NCI-H2196 (cell line): ENCODE data around the gene CRIP1.

ENCODE experiments used
- DNase-seq: peaks from one replicate; lab custom pipeline; 2025; ENCODE audit not compliant: unreplicated experiment; lab: John Stamatoyannopoulos, UW

The CRIP1 gene

GRCh38 chr14:105492031-105492970 is 5.6 kb downstream of the CRIP1 start:
- peak; percentile 38 for DNase-seq

GRCh38 chr14:105492971-105493871 is 6.5 kb downstream of the CRIP1 start:
- no peak for DNase-seq

DNA sequence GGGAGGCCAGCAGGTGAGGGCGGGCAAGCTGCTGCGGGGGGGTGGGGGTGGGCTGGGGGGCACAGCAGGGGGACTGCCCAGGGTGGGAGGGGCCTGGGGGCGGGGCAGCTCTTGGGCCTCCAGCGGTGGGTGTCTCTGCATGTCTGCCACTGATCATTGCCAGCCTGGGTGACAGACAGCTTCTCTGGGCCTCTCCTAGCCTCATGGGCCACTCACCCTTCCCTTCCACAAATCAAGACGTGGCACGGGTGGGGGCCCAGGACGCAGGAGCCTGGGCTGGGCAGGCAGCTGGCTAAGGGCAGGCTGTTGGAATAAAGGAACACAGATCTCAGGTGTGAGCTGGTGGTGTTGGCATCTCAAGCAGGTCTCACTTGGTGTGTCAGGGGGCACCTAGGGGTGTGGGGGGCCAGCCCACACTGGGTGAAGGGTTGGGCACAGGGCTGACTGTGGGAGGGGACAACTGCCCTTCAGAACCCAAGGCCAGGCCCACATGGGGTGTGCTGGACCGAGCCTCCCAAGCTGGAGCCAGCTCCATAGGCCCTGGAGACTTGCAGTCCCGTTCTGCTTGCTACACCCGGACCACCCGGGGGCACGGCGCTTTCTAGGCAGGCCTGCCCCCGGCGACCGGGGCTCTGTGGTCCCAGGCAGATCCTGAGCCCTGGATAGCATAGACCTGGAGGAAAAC is 7.4 kb downstream of the CRIP1 start:
- no peak for DNase-seq

DNA sequence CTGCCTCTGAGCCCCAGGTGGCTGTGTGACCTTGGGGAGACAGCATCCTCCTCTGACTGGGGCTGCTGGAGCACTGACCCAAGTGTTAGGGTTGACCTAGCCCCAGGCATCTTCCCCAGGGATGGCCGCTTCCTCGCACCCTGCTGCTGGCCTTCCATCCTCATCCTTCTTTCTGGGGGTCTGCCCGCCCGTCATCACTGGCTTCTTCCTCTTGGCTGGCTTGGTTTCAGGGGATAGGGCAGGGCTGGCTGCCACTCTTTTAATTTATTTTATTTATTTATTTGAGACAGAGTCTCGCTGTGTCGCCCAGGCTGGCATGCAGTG is 7.9 kb downstream of the CRIP1 start:
- DNase-seq, result no peak

- DNase-seq, result no peak
Measured at GRCh38 chr14:105495101-105495989, 8.7 kb downstream of the CRIP1 start.

GRCh38 chr14:105495990-105496830 is 9.5 kb downstream of the CRIP1 start:
- no peak for DNase-seq

- no peak for DNase-seq
Measured at GRCh38 chr14:105496831-105497591, 10.3 kb downstream of the CRIP1 start.

DNA sequence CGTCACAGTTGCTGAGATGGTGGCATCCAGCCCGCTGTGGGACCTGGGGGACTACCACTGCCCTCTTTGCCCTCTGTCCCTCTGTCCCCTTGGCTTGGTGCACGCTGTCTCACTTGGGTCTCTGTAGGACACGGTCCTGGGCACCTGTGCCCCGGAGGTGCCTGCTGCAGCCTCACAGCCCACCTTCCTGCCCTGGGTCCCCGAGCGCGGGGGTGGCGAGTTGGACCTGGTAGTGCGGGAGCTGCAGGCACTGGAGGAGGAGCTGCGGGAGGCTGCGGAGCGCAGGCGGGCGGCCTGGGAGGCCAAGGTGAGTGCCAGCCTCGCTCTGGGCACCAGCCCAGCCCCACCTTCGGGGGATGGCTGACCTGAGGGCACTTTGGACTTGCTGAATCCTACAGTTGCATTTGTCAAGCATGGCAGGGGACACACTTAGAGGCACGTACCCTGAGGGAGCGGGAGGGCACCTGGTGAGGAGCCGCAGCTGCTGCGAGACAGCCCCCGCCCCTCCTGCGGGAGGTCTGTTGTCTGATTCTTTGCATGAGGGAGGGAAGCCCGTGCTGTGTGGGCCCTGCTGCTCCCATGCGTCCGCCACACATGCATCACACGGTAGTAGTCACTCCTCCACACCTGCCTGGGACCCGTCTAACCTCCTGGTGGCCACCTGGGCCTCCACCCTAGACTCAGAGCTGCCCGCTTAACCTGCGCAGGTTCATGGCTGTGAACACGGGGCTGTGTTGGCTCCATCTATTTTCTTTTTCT is 11.2 kb downstream of the CRIP1 start:
- no peak for DNase-seq

- DNase-seq, result no peak
Measured at GRCh38 chr14:105498430-105499255, 12.0 kb downstream of the CRIP1 start.

DNA sequence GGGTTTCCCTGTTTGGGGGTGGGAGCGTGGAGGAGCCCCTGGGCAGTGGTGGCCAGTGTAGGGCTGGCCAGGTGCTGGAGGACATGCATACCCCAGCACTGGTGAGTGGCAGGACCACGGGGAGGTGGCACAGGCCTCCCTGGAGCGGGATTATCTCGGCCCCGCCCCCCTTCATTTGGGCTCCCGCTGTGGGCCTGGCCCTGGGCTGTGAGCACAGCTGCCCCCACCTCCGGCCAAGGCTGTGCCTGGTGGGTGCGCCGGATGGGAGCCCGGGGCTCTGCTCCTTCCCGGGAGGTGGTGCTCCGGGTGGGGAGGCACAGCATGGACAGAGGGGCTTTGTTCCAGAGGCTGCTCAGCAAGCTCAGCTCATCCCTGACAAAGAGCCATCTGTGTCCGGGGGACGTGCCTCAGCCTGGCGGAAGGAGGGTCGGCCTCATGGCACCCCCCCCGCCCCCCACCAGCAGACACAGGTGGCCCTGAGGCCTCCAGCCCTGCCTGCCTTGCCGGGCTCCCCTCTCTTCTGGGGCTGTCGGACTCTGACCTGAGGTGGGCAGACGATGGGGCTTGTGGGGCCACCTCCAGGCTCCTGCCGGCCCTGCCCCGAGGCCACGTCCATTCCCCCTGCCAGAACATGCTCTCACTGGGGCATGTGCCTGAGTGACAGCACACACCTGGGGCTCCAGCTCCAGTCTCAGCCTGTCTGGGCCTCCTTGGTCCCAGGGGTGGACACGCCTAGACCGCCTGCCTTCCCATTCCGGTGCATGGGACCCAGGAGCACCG is 12.8 kb downstream of the CRIP1 start:
- DNase-seq, result no peak

GRCh38 chr14:105500036-105500725 is 13.5 kb downstream of the CRIP1 start:
- DNase-seq, result no peak

GRCh38 chr14:105500726-105501101 is 14.0 kb downstream of the CRIP1 start:
- DNase-seq, result no peak

GRCh38 chr14:105501504-105502291 is 15.0 kb downstream of the CRIP1 start:
- no peak for DNase-seq

GRCh38 chr14:105502446-105503295 is 16.0 kb downstream of the CRIP1 start:
- no peak for DNase-seq
